Stomach smooth muscle (tissue), 2 donors: ENCODE results near the gene JAZF1.

ENCODE experiments used
- H3K27ac ChIP-seq: one replicate; pipeline ENCODE4 v1.7.0; 2013; ENCODE audit warnings: mild to moderate bottlenecking, low read length, inconsistent platforms
- H3K27me3 ChIP-seq, 2 donors: one replicate each; pipeline ENCODE4 v1.7.0; 2013; ENCODE audit warnings: low read length in 2 of 2; ENCODE audit not compliant: insufficient read depth in 2 of 2, control insufficient read depth in 1 of 2
- H3K36me3 ChIP-seq, 2 donors: one replicate each; pipeline ENCODE4 v1.7.0; 2013; ENCODE audit warnings: low read length in 2 of 2; ENCODE audit not compliant: control insufficient read depth in 2 of 2, insufficient read depth in 2 of 2
- H3K4me1 ChIP-seq: one replicate; pipeline ENCODE4 v1.7.0; 2013; ENCODE audit warnings: low read length; ENCODE audit not compliant: control insufficient read depth, insufficient read depth
- H3K4me3 ChIP-seq, 2 donors: one replicate each; pipeline ENCODE4 v1.7.0; 2013; ENCODE audit warnings: low read length in 2 of 2
- H3K9ac ChIP-seq, 2 donors: one replicate each; pipeline ENCODE4 v1.7.0; 2013; ENCODE audit warnings: low read length in 2 of 2, mild to moderate bottlenecking in 1 of 2
- H3K9me3 ChIP-seq, 2 donors: one replicate each; pipeline ENCODE4 v1.7.0; 2013; ENCODE audit warnings: low read length in 2 of 2; ENCODE audit not compliant: control insufficient read depth in 2 of 2
- donor health status: healthy.
- donor health status: Pancreatic carcinoma.

JAZF1 gene

DNA sequence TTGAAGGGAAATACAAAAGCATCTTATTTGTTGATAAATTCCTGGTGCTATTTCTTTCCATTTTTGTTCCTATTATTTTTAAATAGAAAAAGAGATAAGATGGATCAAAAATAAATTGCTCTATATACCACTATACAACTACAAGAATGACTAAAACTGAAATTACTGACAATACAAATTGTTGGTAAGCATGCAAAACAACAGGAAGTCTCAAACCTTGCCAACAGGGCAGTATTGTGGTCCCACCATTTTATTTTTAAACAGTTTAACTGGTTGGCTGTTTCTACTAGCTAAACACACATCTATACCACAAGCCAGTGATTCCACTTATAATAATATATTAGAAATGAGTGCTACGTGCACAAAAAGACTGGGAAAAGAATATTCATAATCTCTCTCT, 213.0 kb downstream of the JAZF1 start:
- Histone ChIP-seq H3K27ac (no peak overlapping the region), H3K9me3 (no peaks in the 10 kb centered on the region), H3K4me1 (no peaks in the 10 kb centered on the region), H3K4me3 (no peak overlapping the region), H3K36me3 (no peaks in the 10 kb centered on the region), H3K9ac (no peak overlapping the region), H3K27me3 (no peaks in the 10 kb centered on the region)

DNA sequence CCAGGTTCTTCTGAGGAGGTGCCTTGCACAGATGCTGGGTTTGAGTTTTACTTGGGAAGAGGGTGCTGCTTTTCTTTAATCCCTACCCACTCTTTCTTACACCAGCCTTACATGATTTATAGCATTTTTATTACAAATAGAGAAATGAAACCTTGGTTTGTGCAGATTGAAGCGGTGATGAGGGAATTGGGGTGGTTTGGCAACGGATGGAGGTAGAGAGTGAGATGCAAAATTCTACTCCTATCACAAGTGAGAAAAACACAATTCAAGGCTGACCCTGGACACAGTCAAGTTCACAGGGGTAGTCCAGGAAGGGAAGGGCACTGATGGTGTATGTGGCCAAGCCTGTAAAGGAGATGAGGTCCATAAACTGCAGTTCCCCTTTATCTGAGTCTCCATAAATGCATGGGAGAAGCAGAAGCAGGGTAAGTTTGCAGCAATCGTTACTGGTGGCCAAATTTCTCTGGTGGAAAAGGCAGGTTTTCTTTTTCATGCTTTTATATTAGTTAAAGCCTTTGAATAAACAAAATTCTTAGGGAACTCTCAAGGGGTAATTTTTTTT, 214.3 kb downstream of the JAZF1 start:
- no peaks in the 10 kb centered on the region for H3K36me3 ChIP-seq
- no peak overlapping the region for H3K27ac ChIP-seq

DNA sequence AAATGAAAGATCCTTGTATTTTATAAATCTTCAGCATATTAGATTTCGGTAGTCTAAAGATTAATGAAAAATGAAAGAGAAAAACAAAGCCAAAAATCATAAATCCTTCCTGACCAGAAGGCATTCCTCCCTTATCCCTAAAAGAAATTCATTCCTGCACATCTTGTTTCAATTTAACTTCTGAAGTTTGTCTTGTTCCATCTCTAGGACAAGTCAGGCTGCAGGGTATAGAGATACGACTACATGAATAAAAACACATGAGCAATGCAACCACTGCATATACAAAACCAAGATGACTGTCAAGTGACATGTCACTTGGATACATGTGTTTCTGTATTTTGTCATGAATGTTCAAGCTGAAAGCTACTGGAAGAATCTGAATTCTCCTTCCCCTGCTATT, 214.9 kb downstream of the JAZF1 start:
- Histone ChIP-seq H3K9ac (no peak overlapping the region), H3K27ac (no peak overlapping the region), H3K4me3 (no peak overlapping the region), H3K27me3 (no peaks in the 10 kb centered on the region), H3K9me3 (no peaks in the 10 kb centered on the region), H3K36me3 (no peaks in the 10 kb centered on the region), H3K4me1 (no peaks in the 10 kb centered on the region)

More for the DNA sequence above, 214.3 kb downstream of the JAZF1 start:
- no peaks in the 10 kb centered on the region for H3K9me3 ChIP-seq
- no peaks in the 10 kb centered on the region for H3K27me3 ChIP-seq
- H3K4me1 ChIP-seq = no peaks in the 10 kb centered on the region
- H3K9ac ChIP-seq = no peak overlapping the region
- no peak overlapping the region for H3K4me3 ChIP-seq

DNA sequence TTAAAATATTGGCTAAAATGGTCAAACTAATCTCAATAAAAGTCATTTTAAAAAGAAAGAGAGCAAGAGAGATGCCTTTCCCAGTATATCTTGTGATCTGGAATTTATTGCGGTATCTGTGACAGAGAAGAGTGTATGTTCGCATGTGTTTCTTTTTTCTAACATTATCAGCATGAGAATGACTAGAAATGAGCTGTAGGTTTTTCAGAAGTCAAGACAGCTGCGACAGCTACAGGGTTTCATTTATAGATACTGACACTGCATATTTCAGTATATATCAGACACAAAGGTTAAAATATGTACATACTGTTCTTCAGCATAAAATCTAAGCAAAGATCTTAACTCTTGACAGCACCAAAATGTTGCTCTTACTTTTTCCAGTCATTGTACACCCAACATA, 215.8 kb downstream of the JAZF1 start:
- Histone ChIP-seq H3K9ac (no peak overlapping the region), H3K27ac (no peak overlapping the region), H3K36me3 (no peaks in the 10 kb centered on the region), H3K4me3 (no peak overlapping the region), H3K4me1 (no peaks in the 10 kb centered on the region), H3K9me3 (no peaks in the 10 kb centered on the region), H3K27me3 (no peaks in the 10 kb centered on the region)

DNA sequence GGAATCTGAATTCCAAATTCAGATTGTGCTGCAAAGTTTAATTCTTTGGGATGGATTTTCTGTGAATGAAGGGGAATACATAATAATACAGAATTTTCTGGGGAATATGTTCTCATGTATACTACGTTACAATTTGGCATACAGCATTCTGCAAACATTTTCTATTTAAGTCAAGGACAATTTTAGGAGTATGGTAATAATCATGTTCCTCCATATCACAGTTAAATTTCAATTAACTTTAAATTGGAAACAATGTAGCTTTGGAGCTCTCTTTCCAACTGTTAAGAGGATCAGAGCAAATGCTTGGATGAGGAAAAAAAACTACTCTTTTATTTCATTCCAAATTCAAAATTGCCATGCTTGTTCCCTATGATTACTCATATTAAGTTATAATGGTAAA, 217.5 kb downstream of the JAZF1 start:
- Histone ChIP-seq H3K36me3 (no peaks in the 10 kb centered on the region), H3K9me3 (no peaks in the 10 kb centered on the region), H3K27me3 (no peaks in the 10 kb centered on the region), H3K4me1 (no peaks in the 10 kb centered on the region), H3K4me3 (no peak overlapping the region), H3K9ac (no peak overlapping the region), H3K27ac (no peak overlapping the region)

DNA sequence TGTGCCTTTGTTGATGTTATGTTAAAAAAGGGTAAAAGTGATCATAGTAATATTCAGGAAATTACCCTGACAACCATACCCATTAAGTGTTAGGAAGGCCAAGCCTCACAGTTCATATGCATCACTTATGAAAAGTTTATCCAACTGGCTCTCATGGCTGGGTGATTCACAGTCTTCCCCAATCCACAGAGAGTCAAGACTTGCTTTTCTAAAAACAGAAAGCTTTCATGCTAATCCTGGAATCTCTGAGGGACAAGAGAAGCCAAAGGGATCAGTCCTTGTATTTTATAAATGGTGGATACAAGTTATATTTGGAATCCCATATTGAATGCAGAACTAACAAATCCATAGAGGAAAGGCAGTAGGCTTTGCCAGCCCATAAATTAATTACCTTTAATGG, 218.3 kb downstream of the JAZF1 start:
- H3K27ac ChIP-seq = no peak overlapping the region
- no peaks in the 10 kb centered on the region for H3K36me3 ChIP-seq
- no peak overlapping the region for H3K4me3 ChIP-seq
- H3K4me1 ChIP-seq = no peaks in the 10 kb centered on the region
- no peaks in the 10 kb centered on the region for H3K9me3 ChIP-seq
- no peak overlapping the region for H3K9ac ChIP-seq
- H3K27me3 ChIP-seq = no peaks in the 10 kb centered on the region

DNA sequence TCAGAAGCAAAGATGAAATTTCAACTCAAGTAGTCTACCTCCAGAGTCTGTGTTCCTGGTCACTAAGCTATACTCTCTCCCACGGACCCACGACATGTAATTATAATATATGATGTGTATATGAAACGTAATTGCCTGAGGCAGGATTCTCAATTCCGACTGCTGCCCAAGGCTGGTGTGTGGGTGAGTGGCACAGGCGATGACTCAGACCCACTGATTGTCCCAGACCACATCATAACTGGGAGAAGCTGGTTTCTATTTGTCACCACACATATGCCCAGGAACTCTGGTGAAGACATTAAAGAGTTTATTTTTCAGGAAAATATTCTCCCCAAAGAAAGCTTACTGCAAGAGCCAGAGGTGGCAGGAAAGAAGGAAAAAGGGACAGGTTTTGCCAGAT, 219.3 kb downstream of the JAZF1 start:
- Histone ChIP-seq H3K27me3 (no peaks in the 10 kb centered on the region), H3K9ac (no peak overlapping the region), H3K9me3 (no peaks in the 10 kb centered on the region), H3K4me1 (no peaks in the 10 kb centered on the region), H3K36me3 (no peaks in the 10 kb centered on the region), H3K4me3 (no peak overlapping the region), H3K27ac (no peak overlapping the region)

DNA sequence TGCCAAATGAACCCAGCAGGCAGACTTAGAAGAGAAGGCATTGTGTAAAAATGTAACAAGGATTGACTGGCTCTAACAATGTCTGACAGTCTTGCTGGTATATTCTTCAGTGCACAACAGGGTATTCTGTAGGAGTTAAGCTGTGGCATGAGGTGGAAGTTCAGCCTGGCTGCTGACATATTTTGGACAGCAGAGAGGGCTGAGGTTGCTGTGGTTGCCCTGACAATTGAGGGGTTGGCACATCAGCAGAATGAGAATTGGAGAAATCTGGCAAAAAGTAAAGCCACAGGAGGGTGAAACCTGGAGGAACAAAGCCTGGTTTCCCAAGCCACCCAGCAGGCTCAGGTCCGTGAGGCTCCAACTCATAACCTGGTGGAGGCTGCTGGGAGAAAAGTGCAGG, 220.2 kb downstream of the JAZF1 start:
- H3K36me3 ChIP-seq = no peaks in the 10 kb centered on the region
- H3K4me1 ChIP-seq = no peaks in the 10 kb centered on the region
- no peaks in the 10 kb centered on the region for H3K9me3 ChIP-seq
- no peak overlapping the region for H3K9ac ChIP-seq
- no peak overlapping the region for H3K4me3 ChIP-seq
- H3K27me3 ChIP-seq = no peaks in the 10 kb centered on the region
- no peak overlapping the region for H3K27ac ChIP-seq

DNA sequence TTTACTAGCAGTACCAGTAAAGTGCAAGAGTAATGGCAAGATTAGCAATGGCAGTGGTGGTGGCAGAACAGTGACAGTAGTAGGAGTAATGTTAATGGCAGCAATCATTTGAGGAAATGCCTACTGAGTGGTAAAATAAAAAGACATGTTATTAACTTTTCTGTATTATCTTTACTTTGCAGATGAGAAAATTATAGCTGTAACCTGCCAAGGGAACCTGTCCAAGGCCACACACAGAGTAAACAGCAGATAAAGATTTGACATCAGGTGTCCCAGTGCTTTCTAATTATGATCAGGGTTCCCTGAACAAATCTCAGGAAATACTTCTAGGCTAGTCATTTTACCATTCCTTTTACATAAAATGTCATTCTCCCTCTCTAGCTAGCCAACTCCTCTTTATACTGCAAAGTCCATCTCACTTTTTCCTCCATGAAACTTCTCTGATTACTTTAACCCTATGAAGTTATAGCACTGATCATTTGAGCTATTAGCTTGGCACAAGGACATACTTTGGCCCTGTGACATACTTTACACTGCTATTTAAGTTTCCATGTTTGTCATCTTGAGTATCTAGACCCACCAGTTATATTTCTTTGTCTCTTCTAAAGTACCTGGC, 221.6 kb downstream of the JAZF1 start:
- Histone ChIP-seq H3K9me3 (no peaks in the 10 kb centered on the region), H3K4me1 (no peaks in the 10 kb centered on the region), H3K27me3 (no peaks in the 10 kb centered on the region), H3K9ac (no peak overlapping the region), H3K4me3 (no peak overlapping the region), H3K27ac (no peak overlapping the region), H3K36me3 (no peaks in the 10 kb centered on the region)

DNA sequence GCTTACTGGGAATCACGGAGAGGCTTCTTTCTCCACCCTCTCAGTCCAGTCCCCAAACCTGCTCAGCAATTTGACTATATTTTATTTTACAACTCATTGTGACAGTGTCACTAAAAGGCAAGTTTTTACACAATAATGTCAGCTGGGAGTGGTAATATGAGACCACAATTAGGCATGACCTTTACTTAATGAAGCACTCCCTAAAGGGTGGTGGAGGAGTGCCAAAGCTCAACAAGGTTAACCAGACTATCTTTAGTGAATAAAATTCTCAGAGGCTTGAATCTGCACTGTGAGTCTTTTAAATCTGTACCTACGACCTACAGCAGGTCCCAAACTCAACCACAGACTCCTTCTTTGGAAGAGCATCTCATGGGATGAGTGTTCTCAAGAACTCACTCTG, 225.0 kb downstream of the JAZF1 start:
- no peaks in the 10 kb centered on the region for H3K27me3 ChIP-seq
- no peak overlapping the region for H3K27ac ChIP-seq
- H3K36me3 ChIP-seq = no peaks in the 10 kb centered on the region
- no peaks in the 10 kb centered on the region for H3K9me3 ChIP-seq
- H3K4me1 ChIP-seq = no peaks in the 10 kb centered on the region
- H3K9ac ChIP-seq = no peak overlapping the region
- no peak overlapping the region for H3K4me3 ChIP-seq

DNA sequence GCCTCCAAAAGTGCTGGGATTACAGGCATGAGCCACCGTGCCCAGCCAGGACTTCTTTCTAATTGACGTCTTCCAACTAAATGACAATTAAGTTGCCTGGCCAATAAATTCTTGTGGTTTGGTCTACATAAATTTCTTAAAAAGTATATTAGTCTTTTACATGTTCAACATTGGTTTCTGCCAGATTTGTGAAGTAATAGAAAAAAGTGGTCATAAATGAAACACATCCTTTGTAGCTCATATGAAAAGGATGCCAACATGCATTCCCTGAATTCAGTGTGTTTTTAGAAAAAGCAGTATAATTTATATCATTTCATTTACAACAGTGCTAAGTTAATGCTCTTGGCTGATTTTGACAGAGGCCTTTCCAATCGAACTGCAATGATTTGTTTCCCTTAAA, 225.6 kb downstream of the JAZF1 start:
- no peaks in the 10 kb centered on the region for H3K36me3 ChIP-seq
- H3K27me3 ChIP-seq = no peaks in the 10 kb centered on the region
- H3K27ac ChIP-seq = no peak overlapping the region
- H3K4me3 ChIP-seq = no peak overlapping the region
- H3K4me1 ChIP-seq = no peaks in the 10 kb centered on the region
- H3K9ac ChIP-seq = no peak overlapping the region
- no peaks in the 10 kb centered on the region for H3K9me3 ChIP-seq
